HFFc6 (cell line): Measurements from ENCODE around the gene PLCB2. TPM values are rescaled to one million over a fixed set of nuclear protein-coding genes. Genes with fewer than 3 reads are reported as not detected.

Experiments
- DNase-seq: peaks from one replicate; pipeline ENCODE4 v3.0.0-alpha.2; 2018
- H3K27ac Mint-ChIP-seq: 2 replicates; pipeline ENCODE4 v1.8.0; 2020; ENCODE audit warnings: mild to moderate bottlenecking, mixed read lengths
- H3K27me3 Mint-ChIP-seq: 2 replicates; pipeline ENCODE4 v1.8.0; 2021; ENCODE audit warnings: mild to moderate bottlenecking, moderate library complexity, mixed read lengths; ENCODE audit not compliant: insufficient read depth
- H3K36me3 Mint-ChIP-seq: 2 replicates; pipeline ENCODE4 v1.8.0; 2021; ENCODE audit warnings: low read depth, mixed read lengths
- H3K4me1 Mint-ChIP-seq: 2 replicates; pipeline ENCODE4 v1.8.0; 2020; ENCODE audit warnings: low read depth, mixed read lengths
- H3K4me3 Mint-ChIP-seq: 2 replicates; pipeline ENCODE4 v1.8.0; 2020; ENCODE audit warnings: mild to moderate bottlenecking, moderate library complexity, mixed read lengths
- H3K9me3 Mint-ChIP-seq: 2 replicates; pipeline ENCODE4 v1.8.0; 2020; ENCODE audit warnings: mild to moderate bottlenecking, mixed read lengths
- total RNA-seq, 6 experiments: library from RNA; stranded (reverse); fragmentation: NEBNext Ultra II Directional; extraction: Animal tissue kit (Norgen Biotek cat#: 25700); gene quantifications; 2 replicates in 1 of 6; 3 replicates in 5 of 6; pipeline ENCODE4 v1.2.3, GENCODE V29; 2021
- TF ChIP-seq, protein P1 (sequence below): fragments of 200-600 bp; sonication (generic); IDR thresholded peaks from 2 replicates; pipeline ENCODE4 v1.5.0; 2021; ENCODE audit warnings: antibody characterized with exemption, mild to moderate bottlenecking

PLCB2 gene
- total RNA-seq, 6 experiments from 2014 or later, result 0.12 to 1.0 (median 0.48) TPM

DNA sequence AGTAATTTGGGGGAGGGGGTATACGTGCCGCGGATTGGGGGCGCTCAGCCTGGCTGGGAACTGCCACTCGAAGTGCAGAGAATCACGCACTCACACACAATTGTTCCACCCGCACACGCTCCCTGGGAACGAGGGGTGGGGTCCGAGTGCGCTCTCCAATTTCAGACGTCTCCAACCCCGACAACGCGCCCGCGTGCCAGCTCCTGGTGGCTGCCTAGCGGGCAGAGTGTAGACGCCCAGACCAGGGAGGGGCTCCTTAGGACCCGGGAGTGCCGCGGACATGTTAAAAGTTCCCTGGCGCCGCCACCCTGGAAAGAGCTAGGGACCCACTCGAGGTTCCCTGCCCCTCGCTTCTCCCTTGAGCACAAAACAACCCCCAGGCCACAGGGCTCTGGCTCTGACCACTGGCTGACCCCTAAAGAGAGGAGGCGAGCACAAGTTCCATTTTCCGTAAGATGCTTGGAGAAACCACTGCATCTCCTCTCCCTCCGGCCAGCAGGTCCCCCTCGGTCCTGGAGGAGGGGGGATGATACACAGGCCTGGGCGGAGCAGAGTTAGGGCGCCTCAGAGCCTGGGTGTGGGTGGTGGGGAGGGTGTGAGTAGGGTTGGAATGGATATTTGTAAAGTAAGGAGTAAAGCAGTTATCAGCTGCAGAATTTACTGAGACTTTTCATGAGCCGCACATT lies 24.0 kb downstream of the PLCB2 start:
- Mint-ChIP-seq H3K4me3 (no peak overlapping the region), H3K27ac (no peak overlapping the region), H3K9me3 (no peaks in the 10 kb centered on the region), H3K27me3 (peaks cover 40% of the 10 kb centered on the region), H3K4me1 (peaks cover 13% of the 10 kb centered on the region), H3K36me3 (no peaks in the 10 kb centered on the region)
- DNase-seq, result no peak
- TF ChIP-seq, protein P1, sequence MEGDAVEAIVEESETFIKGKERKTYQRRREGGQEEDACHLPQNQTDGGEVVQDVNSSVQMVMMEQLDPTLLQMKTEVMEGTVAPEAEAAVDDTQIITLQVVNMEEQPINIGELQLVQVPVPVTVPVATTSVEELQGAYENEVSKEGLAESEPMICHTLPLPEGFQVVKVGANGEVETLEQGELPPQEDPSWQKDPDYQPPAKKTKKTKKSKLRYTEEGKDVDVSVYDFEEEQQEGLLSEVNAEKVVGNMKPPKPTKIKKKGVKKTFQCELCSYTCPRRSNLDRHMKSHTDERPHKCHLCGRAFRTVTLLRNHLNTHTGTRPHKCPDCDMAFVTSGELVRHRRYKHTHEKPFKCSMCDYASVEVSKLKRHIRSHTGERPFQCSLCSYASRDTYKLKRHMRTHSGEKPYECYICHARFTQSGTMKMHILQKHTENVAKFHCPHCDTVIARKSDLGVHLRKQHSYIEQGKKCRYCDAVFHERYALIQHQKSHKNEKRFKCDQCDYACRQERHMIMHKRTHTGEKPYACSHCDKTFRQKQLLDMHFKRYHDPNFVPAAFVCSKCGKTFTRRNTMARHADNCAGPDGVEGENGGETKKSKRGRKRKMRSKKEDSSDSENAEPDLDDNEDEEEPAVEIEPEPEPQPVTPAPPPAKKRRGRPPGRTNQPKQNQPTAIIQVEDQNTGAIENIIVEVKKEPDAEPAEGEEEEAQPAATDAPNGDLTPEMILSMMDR, result no peak

DNA sequence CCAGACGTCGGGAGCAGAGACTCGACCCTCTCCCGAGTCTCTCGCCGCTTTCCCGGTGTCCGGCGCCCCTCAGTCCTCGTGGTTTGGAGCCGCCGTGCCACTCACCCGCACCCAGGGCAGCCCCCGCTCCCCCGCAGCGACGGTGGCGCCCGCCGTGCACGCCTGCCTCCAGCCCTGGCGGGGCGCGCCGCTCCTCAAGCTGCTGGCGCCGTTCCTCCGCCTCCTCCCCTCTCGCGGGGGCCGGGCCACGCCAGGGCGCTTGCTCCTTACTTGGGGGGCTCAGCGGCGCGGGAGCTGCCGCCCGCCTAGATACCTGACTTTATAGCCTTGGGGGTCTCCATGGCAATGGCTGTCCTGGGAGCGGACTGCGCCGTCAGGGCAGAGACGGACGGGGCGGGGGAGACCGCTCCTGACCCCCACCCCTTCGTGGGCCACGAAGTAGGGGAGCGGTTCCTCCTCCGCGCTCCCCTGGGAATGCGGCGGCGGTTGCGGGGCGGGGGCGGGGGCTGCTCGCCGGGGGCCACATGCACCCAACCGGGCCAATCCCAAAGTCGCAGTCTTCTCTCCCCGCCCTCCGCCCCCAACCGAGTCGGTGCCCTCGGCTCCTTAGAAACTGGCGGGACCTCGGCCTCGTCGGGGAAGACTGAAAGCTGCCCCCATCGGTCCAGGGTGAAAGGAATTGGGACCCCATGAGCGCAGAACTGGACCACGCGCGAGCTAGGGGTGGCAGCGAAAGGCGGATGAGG lies 24.7 kb downstream of the PLCB2 start, which contains the start of gene ANKRD63:
Gene ANKRD63 (minus strand): TSS at position 196 of the 746 bp plus-strand sequence. CDS start 478 bp downstream, outside the sequence.
- no peak within 1 kb of the TSS for H3K27ac Mint-ChIP-seq
- H3K4me1 Mint-ChIP-seq, result peaks cover 13% of the 10 kb centered on the region
- H3K9me3 Mint-ChIP-seq, result no peaks in the 10 kb centered on the region
- DNase-seq, result no peak
- H3K4me3 Mint-ChIP-seq, result no peak within 1 kb of the TSS
- H3K27me3 Mint-ChIP-seq, result peaks cover 44% of the 10 kb centered on the region
- TF ChIP-seq, protein P1, result no peak
- H3K36me3 Mint-ChIP-seq, result no peaks in the 10 kb centered on the region

DNA sequence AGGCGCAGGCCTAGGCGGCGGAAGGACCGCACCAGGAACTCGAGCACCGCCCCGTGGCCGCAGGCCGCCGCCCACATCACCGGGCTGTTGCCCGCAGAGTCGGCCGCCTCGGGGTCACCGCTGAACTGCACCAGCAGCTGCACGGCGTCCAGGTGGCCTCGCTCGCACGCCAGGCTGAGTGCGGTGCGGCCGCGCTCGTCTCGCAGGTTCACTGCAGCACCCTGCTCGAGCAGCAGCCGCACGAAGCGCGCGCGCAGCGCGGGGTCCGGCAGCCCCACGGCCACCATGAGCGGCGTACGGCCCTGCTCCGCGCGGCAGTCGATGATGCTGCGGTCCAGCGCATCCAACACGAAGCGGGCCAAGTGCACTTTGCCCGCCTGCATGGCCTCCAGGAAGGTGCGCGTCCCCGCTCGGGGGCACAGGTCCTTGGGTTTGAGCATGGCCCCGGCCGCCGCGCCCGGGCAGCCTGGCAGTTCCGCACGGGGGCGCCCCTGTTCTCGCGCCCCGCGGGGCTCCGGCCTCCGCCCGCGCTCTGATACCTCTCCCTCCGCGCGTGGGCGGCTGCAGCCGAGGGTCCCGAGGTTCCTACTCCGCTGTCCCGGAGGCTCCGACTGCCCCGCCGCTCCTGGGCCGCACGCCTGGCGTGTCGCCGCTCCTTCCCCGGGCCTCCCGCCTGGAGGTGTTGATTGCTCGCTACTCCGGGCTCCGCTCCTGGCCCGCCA lies 25.4 kb downstream of the PLCB2 start:
- TF ChIP-seq, protein P1, result peak; percentile 62
- no peak for DNase-seq
- H3K4me3 Mint-ChIP-seq, result no peak overlapping the region
- peaks cover 13% of the 10 kb centered on the region for H3K4me1 Mint-ChIP-seq
- H3K27me3 Mint-ChIP-seq, result peaks cover 43% of the 10 kb centered on the region
- no peaks in the 10 kb centered on the region for H3K36me3 Mint-ChIP-seq
- H3K27ac Mint-ChIP-seq, result no peak overlapping the region
- no peaks in the 10 kb centered on the region for H3K9me3 Mint-ChIP-seq

DNA sequence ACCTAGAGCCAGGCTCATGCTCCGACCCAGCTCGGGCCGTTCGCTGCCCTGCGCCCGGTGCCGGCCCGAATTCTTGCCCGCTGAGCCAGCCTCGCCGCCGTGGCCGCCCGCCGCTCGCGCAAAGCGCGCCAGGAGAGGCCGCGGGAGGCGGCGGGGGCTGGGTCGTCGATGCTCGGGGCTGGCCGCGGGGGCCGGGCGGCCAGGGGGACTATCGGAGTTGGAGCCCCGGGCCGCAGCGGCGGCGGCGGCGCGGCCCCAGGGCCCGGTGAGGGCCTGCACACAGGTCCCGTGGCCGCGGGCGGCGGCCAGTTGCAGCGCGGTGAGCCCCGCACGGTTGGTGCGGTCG lies 26.0 kb downstream of the PLCB2 start:
- Mint-ChIP-seq H3K27ac (no peak overlapping the region), H3K27me3 (peaks cover 43% of the 10 kb centered on the region), H3K9me3 (no peaks in the 10 kb centered on the region), H3K4me1 (peaks cover 13% of the 10 kb centered on the region), H3K36me3 (no peaks in the 10 kb centered on the region), H3K4me3 (no peak overlapping the region)
- DNase-seq, result no peak
- TF ChIP-seq, protein P1, result no peak

DNA sequence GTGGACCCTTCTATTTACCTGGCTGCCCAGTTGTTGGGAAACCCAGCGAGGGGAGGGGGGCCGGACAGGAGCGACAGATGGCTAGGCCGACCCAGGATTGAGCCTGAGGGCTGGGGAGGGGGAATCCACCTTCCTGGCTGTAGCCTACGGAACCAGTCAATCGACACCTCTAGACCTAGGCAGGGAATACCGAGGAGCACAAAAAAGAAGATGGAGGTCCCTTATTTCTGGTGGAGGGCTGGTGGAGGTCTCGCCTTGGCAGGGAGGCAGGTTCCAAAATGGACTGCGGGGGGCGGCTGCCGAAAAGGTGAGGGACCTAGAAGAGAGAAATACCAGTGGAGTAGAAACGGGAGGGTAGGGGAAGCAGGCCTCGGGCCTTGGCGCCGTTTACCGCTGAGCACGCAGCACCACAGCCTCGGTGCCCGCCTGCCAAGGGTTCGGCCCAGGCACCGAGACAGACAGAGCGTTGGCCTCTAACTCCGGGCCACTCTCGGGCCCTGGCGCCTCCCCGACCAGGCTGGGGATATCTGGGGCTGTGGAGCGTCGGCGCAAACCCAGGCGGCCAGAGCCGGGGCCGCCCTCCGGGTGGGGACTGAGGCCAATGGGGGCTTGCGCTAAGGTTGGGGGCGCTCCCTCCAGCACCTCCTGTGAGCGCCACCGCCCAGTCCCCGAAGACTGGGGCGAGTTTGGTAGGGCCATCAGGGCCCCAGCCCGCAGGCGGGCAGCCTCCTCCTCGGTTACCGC lies 26.5 kb downstream of the PLCB2 start:
- TF ChIP-seq, protein P1, result no peak
- H3K27me3 Mint-ChIP-seq, result peaks cover 44% of the 10 kb centered on the region
- H3K36me3 Mint-ChIP-seq, result no peaks in the 10 kb centered on the region
- H3K9me3 Mint-ChIP-seq, result no peaks in the 10 kb centered on the region
- no peak overlapping the region for H3K27ac Mint-ChIP-seq
- H3K4me3 Mint-ChIP-seq, result no peak overlapping the region
- H3K4me1 Mint-ChIP-seq, result peaks cover 13% of the 10 kb centered on the region
- DNase-seq, result no peak
